GM19395 (cell line): ENCODE measurements around the gene DCLRE1B.
"Not testable (repeated sequence)": the region's sequence is repeated elsewhere in the genome, so short reads cannot be mapped to it uniquely, and the experiment has no call there.

Experiments
- ATAC-seq: cut with Tn5 transposase; IDR thresholded peaks from one replicate; pipeline ENCODE4 v1.9.1; 2021; ENCODE audit warnings: mild to moderate bottlenecking, moderate library complexity; ENCODE audit not compliant: unreplicated experiment

Gene DCLRE1B

GRCh38 chr1:113946112-113946511 lies 41.0 kb downstream of the DCLRE1B start:
- no peak for ATAC-seq

GRCh38 chr1:113946678-113947387 lies 41.7 kb downstream of the DCLRE1B start:
- ATAC-seq, result no peak

GRCh38 chr1:113947388-113948107 lies 42.4 kb downstream of the DCLRE1B start:
- no peak for ATAC-seq

- ATAC-seq, result not testable (repeated sequence)
Measured at GRCh38 chr1:113948151-113948550, 43.0 kb downstream of the DCLRE1B start.

- no peak for ATAC-seq
Measured at GRCh38 chr1:113949007-113949406, 43.9 kb downstream of the DCLRE1B start.

GRCh38 chr1:113950908-113951307 lies 45.8 kb downstream of the DCLRE1B start:
- ATAC-seq, result no peak

- ATAC-seq, result no peak
Measured at GRCh38 chr1:113951719-113952118, 46.6 kb downstream of the DCLRE1B start.

GRCh38 chr1:113957984-113958383 lies 52.9 kb downstream of the DCLRE1B start:
- ATAC-seq, result no peak

- no peak for ATAC-seq
Measured at GRCh38 chr1:113958691-113959090, 53.6 kb downstream of the DCLRE1B start.

- no peak for ATAC-seq
Measured at GRCh38 chr1:113963281-113963906, 58.3 kb downstream of the DCLRE1B start.
